ENCODE results near the gene POLR1C. TPM values are rescaled to one million over a fixed set of nuclear protein-coding genes. Genes with fewer than 3 reads are reported as not detected.

POLR1C gene
- total RNA-seq, 1 donor: 28.6 TPM

GRCh38 chr6:43559328-43559727 is 42.4 kb downstream of the POLR1C start:
- no peaks in the 10 kb centered on the region for H3K79me2 ChIP-seq (ENCODE audit: insufficient read depth, low read length)
- H3K27me3 ChIP-seq (ENCODE audit: insufficient read depth, low read length): no peaks in the 10 kb centered on the region
- no peak overlapping the region for H3K4me3 ChIP-seq (ENCODE audit: insufficient read depth, low read length)
- no peak overlapping the region for H3K4me2 ChIP-seq (ENCODE audit: insufficient read depth, low read length)
- DNase-seq (ENCODE audit: insufficient read length, low spot score, missing footprints): no peak
- no peak overlapping the region for H3K27ac ChIP-seq (ENCODE audit: low read depth, low read length)
- H3K36me3 ChIP-seq (ENCODE audit: insufficient read depth, low read length): peaks cover 86% of the 10 kb centered on the region
- no peaks in the 10 kb centered on the region for H3K9me3 ChIP-seq (ENCODE audit: low read depth, low read length)
- TF ChIP-seq CTCF (IDR thresholded peaks at IDR 0.05; ENCODE audit: extremely low read depth, low read depth, low read length): no peak
- no peaks in the 10 kb centered on the region for H4K20me1 ChIP-seq (ENCODE audit: insufficient read depth, low read length)
- H2AFZ ChIP-seq (ENCODE audit: low read length): no peak overlapping the region
- no peaks in the 10 kb centered on the region for H3K4me1 ChIP-seq (ENCODE audit: insufficient read depth, low read length)

GRCh38 chr6:43570876-43571441 is 54.1 kb downstream of the POLR1C start:
- Histone ChIP-seq H4K20me1 (ENCODE audit: insufficient read depth, low read length) (peaks cover 10% of the 10 kb centered on the region), H3K4me2 (ENCODE audit: insufficient read depth, low read length) (no peak overlapping the region), H3K9me3 (ENCODE audit: low read depth, low read length) (no peaks in the 10 kb centered on the region), H3K36me3 (ENCODE audit: insufficient read depth, low read length) (peaks cover 63% of the 10 kb centered on the region), H2AFZ (ENCODE audit: low read length) (no peak overlapping the region), H3K79me2 (ENCODE audit: insufficient read depth, low read length) (peaks cover 45% of the 10 kb centered on the region), H3K27ac (ENCODE audit: low read depth, low read length) (no peak overlapping the region), H3K27me3 (ENCODE audit: insufficient read depth, low read length) (no peaks in the 10 kb centered on the region), H3K4me1 (ENCODE audit: insufficient read depth, low read length) (peaks cover 6% of the 10 kb centered on the region), H3K4me3 (ENCODE audit: insufficient read depth, low read length) (no peak overlapping the region)
- no peak for DNase-seq (ENCODE audit: insufficient read length, low spot score, missing footprints)
- TF ChIP-seq CTCF (IDR thresholded peaks at IDR 0.05; ENCODE audit: extremely low read depth, low read depth, low read length): no peak

Small RNA genes lying within 50 kb of the gene (small RNA-seq; reads per million reads assigned to genes)
- gene RF00426: not detected
- gene RNU6-1113P: not detected

Other genes with a start within 250 kb of the POLR1C start
- gene SLC22A7, start 218.8 kb upstream of the POLR1C start, total RNA-seq: not detected in 2 replicates
- gene CRIP3, start 208.3 kb upstream of the POLR1C start, total RNA-seq: 0.59 TPM in 1 of 2 replicates, not detected in the other
- gene ZNF318, start 147.4 kb upstream of the POLR1C start, total RNA-seq: 12.3 and 14.7 TPM in 2 replicates
- gene ABCC10, start 89.5 kb upstream of the POLR1C start, total RNA-seq: 26.4 and 27.1 TPM in 2 replicates
- gene DLK2, start 61.5 kb upstream of the POLR1C start, total RNA-seq: 0.29 TPM in 1 of 2 replicates, not detected in the other
- gene TJAP1, start 39.5 kb upstream of the POLR1C start, total RNA-seq: 14.5 and 16.2 TPM in 2 replicates
- 0.36 and 0.59 TPM in 2 replicates for gene LRRC73, start 6.7 kb upstream of the POLR1C start, total RNA-seq
- gene YIPF3, start 163 bp upstream of the POLR1C start, total RNA-seq: 98.8 and 126 TPM in 2 replicates
- 33.9 and 66.2 TPM in 2 replicates for gene XPO5, start 58.9 kb downstream of the POLR1C start, total RNA-seq
- 26.4 and 28.0 TPM in 2 replicates for gene POLH, start 59.1 kb downstream of the POLR1C start, total RNA-seq
- 74.3 and 84.0 TPM in 2 replicates for gene GTPBP2, start 112.2 kb downstream of the POLR1C start, total RNA-seq
- 18.6 and 30.4 TPM in 2 replicates for gene MAD2L1BP, start 118.8 kb downstream of the POLR1C start, total RNA-seq
- gene RSPH9, start 127.9 kb downstream of the POLR1C start, total RNA-seq: under 0.01 and 0.36 TPM in 2 replicates
- 27.5 and 30.4 TPM in 2 replicates for gene MRPS18A, start 170.7 kb downstream of the POLR1C start, total RNA-seq